Measurements from ENCODE around the gene AURKAIP1.

AURKAIP1 gene

DNA sequence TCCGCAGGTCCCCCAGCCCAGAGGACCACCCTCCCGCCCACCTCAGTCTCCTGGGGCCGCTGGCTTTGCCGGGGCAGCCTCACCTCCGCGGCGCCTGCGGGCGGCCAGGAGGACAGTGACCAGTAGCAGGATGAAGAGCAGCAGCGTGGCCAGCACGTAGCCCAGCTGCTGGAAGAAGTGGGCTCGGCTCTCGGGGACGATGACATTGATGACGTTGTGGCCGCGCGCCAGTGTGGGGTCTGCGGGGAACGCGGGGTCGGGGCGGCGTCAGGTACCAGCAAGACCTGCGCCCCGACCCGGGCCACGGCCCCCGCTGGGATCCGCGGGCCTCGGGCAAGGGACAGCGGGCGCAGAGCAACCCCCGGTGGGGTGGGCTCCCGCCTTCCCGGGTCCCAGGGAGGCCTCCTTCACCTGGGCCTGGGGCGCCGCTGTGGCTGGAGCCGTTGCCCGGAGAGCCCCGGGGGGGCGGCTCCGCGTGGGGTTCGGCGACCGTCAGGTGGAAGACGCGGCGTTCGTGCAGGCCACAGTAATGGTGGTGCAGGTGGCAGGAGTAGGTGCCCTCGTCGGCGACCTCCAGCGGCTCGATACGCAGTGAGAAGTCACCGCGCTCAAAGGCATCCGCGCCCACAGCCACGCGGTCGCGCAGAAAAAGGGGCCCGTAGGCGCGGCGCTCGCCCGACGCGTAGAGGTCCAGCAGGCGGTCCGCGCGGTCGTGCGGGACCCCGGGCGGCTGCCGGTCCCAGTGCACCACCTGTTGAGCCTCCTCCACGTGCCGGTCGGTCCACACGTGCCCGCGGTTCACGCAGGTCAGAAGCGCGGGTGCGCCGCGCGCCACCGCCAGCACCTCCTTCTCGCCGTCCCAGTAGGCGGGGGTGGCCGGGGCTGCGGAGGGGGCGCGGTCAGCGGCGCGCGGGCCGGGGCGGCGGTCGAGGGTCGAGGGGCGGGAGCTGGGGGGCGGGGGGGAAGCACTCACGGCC, 20.4 kb downstream of the AURKAIP1 start:
- Histone ChIP-seq H3K9ac (no peak overlapping the region), H3K27ac (no peak overlapping the region), H3K36me3 (ENCODE audit: insufficient read depth) (no peaks in the 10 kb centered on the region), H3K27me3 (ENCODE audit: insufficient read depth, low read depth) (no peaks in the 10 kb centered on the region; the same call in 1 of the 2 replicates), H4K20me1 (ENCODE audit: insufficient read depth) (no peaks in the 10 kb centered on the region), H3K4me1 (ENCODE audit: low read depth, poor library complexity, severe bottlenecking) (peaks cover 18% of the 10 kb centered on the region), H3K4me2 (no peak overlapping the region), H2AFZ (ENCODE audit: low read depth) (no peak overlapping the region), H3K4me3 (IDR thresholded peaks at IDR 0.05; ENCODE audit: insufficient read depth, low read depth, low read length) (no peak overlapping the region), H3K79me2 (ENCODE audit: insufficient read depth, low read depth) (no peaks in the 10 kb centered on the region)
- TF ChIP-seq, protein P1, sequence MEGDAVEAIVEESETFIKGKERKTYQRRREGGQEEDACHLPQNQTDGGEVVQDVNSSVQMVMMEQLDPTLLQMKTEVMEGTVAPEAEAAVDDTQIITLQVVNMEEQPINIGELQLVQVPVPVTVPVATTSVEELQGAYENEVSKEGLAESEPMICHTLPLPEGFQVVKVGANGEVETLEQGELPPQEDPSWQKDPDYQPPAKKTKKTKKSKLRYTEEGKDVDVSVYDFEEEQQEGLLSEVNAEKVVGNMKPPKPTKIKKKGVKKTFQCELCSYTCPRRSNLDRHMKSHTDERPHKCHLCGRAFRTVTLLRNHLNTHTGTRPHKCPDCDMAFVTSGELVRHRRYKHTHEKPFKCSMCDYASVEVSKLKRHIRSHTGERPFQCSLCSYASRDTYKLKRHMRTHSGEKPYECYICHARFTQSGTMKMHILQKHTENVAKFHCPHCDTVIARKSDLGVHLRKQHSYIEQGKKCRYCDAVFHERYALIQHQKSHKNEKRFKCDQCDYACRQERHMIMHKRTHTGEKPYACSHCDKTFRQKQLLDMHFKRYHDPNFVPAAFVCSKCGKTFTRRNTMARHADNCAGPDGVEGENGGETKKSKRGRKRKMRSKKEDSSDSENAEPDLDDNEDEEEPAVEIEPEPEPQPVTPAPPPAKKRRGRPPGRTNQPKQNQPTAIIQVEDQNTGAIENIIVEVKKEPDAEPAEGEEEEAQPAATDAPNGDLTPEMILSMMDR (conservative IDR thresholded peaks at IDR 0.05; ENCODE audit: low read depth, low read length) = no peak

DNA sequence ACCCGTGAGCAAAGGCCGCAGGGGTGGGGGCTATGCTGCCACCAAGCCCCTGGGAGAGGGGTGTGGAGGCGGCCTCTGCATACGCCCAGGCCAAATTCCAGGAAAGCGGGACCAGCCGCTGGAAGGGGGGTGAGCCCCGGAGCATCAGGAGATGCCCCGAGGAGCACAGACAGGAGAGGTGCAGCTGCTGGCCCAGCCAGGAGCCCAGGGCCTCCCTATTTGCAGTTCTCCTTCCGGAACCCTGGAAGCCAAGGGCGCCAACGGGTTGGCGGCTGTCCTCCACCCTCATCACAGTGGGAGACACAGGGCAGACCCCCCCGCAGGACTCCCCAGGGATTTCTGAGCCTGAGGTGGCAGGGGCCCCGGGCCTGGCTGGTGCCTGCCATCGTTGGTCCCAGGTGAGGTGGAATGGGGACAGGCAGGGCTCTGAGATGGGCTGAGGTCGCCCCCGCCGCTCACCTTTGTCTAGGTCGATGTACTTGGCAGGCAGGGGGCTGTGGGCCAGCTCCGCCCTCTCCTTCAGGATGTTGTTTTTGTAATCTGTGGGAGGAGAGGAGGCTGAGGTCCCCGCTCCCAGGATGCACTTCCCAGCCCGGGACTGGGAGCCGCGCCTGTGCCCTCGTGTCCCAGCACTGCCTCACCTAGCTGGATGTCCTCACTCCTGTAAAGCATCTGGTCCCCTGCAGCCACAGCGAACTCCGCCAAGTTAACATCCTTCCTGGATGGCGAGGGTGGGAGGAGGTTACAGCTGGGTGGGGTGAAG, 21.4 kb downstream of the AURKAIP1 start:
- Histone ChIP-seq H3K9ac (no peak overlapping the region), H3K4me3 (IDR thresholded peaks at IDR 0.05; ENCODE audit: insufficient read depth, low read depth, low read length) (no peak overlapping the region), H3K4me1 (ENCODE audit: low read depth, poor library complexity, severe bottlenecking) (peaks cover 9% of the 10 kb centered on the region), H3K4me2 (no peak overlapping the region), H3K27ac (no peak overlapping the region), H3K27me3 (ENCODE audit: insufficient read depth, low read depth) (no peaks in the 10 kb centered on the region; the same call in 1 of the 2 replicates), H3K36me3 (ENCODE audit: insufficient read depth) (no peaks in the 10 kb centered on the region), H2AFZ (ENCODE audit: low read depth) (no peak overlapping the region), H3K79me2 (ENCODE audit: insufficient read depth, low read depth) (no peaks in the 10 kb centered on the region), H4K20me1 (ENCODE audit: insufficient read depth) (no peaks in the 10 kb centered on the region)
- TF ChIP-seq, protein P1 (conservative IDR thresholded peaks at IDR 0.05; ENCODE audit: low read depth, low read length) = no peak

DNA sequence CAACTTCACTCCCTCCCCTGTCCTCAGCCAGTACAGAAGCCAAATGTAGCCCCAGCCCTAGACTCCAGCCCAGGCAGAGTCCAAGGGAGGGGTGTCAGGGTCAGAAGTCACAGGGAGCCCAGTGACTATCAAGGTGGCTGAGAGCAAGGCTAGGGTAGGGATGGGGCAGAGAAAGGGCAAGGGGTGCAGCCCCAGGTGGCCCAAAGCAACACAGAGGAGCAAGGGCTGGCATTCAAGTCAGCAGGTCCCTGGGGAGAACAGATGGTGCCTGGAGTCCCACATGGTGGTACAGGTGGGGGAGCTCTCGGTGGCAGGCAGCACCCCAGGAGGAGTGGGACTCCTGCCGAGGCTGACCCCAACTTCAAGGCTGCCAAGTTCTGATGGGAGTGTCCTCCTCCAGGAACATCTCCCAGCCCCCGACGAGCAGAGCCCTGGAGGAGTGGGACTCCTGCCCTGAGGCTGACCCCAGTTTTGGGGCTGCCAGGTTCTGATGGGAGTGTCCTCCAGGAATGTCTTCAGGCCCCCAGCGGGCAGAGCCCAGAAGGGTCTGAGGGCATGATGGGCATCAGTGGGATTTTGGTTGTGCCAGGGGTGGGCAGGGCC, 22.1 kb downstream of the AURKAIP1 start:
- Histone ChIP-seq H3K4me3 (IDR thresholded peaks at IDR 0.05; ENCODE audit: insufficient read depth, low read depth, low read length) (no peak overlapping the region), H3K4me2 (no peak overlapping the region), H4K20me1 (ENCODE audit: insufficient read depth) (no peaks in the 10 kb centered on the region), H3K27ac (no peak overlapping the region), H3K4me1 (ENCODE audit: low read depth, poor library complexity, severe bottlenecking) (peaks cover 10% of the 10 kb centered on the region), H2AFZ (ENCODE audit: low read depth) (no peak overlapping the region), H3K36me3 (ENCODE audit: insufficient read depth) (no peaks in the 10 kb centered on the region), H3K27me3 (ENCODE audit: insufficient read depth, low read depth) (no peaks in the 10 kb centered on the region; the same call in 1 of the 2 replicates), H3K79me2 (ENCODE audit: insufficient read depth, low read depth) (no peaks in the 10 kb centered on the region; the same call in 1 of the 2 replicates), H3K9ac (no peak overlapping the region)
- TF ChIP-seq, protein P1 (conservative IDR thresholded peaks at IDR 0.05; ENCODE audit: low read depth, low read length) = no peak

Measured in KMS-11 (cell line).